ENCODE results near the gene PAN3.

GRCh38 chr13:28089065-28089464 lies 49.3 kb upstream of the PAN3 start:
- TF ChIP-seq NFRKB (IDR thresholded peaks at IDR 0.05), result no peak
- no peak for TF ChIP-seq FOXK2 (IDR thresholded peaks at IDR 0.05)
- no peak for TF ChIP-seq CTBP1 (IDR thresholded peaks at IDR 0.05; ENCODE audit: borderline replicate concordance)
- TF ChIP-seq SUZ12 (IDR thresholded peaks at IDR 0.05), result no peak
- TF ChIP-seq BHLHE40 (IDR thresholded peaks at IDR 0.05; ENCODE audit: borderline replicate concordance), result no peak
